TTC549 (cell line): ENCODE data around the gene NOVA2.

Source experiments
- FAIRE-seq: peaks from 2 replicates; lab custom pipeline; 2012; peaks lifted over from hg19 to GRCh38; lab: Jason Lieb, UNC

Gene NOVA2

DNA sequence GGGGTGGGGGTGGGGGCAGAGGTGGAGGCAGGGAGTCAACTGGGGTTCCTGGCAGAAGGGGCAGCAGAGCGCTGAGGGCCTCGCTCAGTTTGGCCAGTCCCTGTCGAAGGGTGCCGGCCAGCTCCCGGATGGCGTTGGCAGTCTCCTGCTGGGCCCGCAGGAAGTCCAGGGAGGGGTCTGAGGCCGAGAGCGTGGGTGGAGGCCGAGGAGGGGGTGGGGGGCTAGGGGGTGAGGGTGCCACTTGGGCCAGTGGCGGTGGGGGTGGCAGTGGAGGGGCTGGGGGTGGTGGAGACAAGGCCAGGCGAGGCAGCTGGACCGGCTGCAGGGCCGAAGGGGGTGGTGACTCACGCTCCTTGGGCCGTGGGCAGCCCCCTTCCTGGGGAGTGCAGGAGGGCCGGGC lies 82.8 kb downstream of the NOVA2 start:
- no peak for FAIRE-seq

GRCh38 chr19:45889210-45889885 lies 84.3 kb downstream of the NOVA2 start:
- no peak for FAIRE-seq

GRCh38 chr19:45887200-45887710 lies 86.4 kb downstream of the NOVA2 start:
- FAIRE-seq, result no peak

DNA sequence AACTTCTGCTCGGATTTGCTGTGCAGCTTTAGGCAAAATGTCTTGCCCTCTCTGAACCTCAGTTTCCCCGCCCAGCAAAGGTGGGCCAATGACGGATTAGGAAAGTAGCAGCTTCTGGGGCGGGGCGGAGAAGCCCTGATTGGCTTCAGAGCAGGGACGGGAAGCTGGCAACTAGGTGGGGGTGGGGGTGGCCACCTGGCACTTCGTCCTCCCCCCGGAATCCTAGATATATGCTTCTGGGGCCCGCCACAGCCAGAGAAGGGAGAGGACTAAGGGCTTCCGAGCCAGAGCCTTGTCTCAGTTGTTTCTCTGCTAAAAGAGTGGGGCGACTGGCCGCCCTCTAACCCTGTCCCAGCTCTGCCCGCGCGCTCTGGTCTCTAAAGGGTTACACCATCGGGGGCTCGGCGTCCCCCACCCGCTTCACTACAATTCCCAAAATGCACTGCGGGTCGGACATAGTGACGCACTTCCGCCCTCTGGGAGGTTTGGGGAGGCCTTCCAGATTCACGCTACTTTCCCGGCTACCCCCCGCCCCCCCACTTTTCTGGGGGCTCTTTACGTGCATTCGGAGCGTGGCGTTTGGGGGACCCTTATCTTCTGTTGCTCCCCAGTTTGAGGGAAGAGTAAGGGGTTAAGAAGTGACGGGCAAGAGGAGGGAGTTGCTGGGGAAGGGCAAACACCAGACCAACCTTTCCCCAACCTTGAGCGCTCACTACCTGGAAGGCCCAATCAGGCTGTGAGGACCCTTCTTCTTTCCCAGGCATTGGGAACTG lies 87.1 kb downstream of the NOVA2 start:
- FAIRE-seq, result no peak

- no peak for FAIRE-seq
Measured at GRCh38 chr19:45885556-45886426, 87.9 kb downstream of the NOVA2 start, which contains the start of gene IRF2BP1. TSS of gene IRF2BP1 (minus strand) at chr19:45886141. CDS start at chr19:45885774, 367 bp downstream.

DNA sequence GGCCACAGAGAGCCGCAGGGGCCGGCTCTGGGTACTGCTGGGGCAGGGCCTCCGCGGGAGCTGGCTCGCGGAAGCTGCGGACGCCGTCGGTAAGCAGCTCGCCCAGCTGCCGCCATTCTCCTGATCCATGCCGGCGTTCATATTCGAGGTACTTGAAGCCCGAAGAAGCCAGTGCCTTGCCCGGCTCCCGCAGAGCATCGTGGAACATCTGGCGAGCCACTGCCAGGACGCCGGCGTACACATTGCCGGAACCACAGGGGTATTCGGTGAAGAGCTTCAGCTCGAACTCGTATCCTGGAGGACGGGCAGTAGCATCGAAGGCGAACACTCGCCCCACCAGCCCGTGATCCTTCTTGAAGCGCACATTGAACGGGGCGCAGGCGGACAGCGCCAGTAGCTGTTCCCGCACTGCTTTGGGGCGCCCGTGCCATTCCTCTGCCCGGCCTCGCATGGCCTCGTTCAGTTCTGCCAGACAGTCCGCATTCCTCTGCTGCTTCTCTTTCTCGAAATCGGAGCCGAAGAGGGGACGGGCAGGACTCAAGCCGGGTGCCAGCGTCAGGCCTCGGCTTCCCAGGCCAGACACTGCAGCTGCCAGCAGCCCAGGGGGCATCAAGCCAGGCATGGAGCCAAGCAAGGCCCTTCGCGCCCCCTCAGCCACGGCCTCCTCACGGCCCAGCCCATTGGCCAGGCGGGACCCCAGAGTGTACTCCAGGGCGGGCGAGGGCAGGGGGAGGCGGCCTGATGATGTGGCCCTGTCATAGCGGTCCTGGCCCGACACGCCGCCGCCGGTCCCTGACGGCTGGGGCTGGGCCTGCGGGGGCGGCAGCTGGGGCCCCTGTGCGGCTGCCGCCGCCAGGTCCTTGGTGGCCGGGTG lies 88.7 kb downstream of the NOVA2 start:
- no peak for FAIRE-seq

- no peak for FAIRE-seq
Measured at GRCh38 chr19:45883881-45884681, 89.6 kb downstream of the NOVA2 start.
